Endothelial cell of umbilical vein (primary cell): Measurements from ENCODE around the gene PXMP2.

Experiments
- EZH2 ChIP-seq: IDR thresholded peaks from 2 replicates; pipeline ENCODE4 v1.6.1; 2012; ENCODE audit warnings: borderline replicate concordance, low read depth, mild to moderate bottlenecking, moderate library complexity, low read length, inconsistent platforms; ENCODE audit not compliant: severe bottlenecking
- FOS ChIP-seq: IDR thresholded peaks from 2 replicates; pipeline ENCODE4 v1.6.1; 2011; ENCODE audit warnings: mild to moderate bottlenecking, low read length, moderate library complexity, borderline replicate concordance; ENCODE audit not compliant: insufficient read depth
- GATA2 ChIP-seq: IDR thresholded peaks from 2 replicates; pipeline ENCODE4 v1.7.0; 2011; ENCODE audit warnings: low read depth, mild to moderate bottlenecking, moderate library complexity, mixed read lengths, low read length; ENCODE audit not compliant: insufficient read length, insufficient read depth
- JUN ChIP-seq: IDR thresholded peaks from 2 replicates; pipeline ENCODE4 v1.6.1; 2011; ENCODE audit warnings: borderline replicate concordance, low read depth; ENCODE audit not compliant: insufficient read length, insufficient read depth
- MAX ChIP-seq: IDR thresholded peaks from 2 replicates; pipeline ENCODE4 v1.6.1; 2011; ENCODE audit not compliant: insufficient read depth, insufficient read length
- MYC ChIP-seq: IDR thresholded peaks from one replicate; pipeline ENCODE4 v1.6.1; 2011; ENCODE audit warnings: mild to moderate bottlenecking, low read depth, low read length
- POLR2A ChIP-seq: IDR thresholded peaks from 2 replicates; pipeline ENCODE4 v1.6.1; 2012; ENCODE audit warnings: low read depth, mild to moderate bottlenecking, control low read depth, low read length
- POLR2AphosphoS5 ChIP-seq: IDR thresholded peaks from 2 replicates; pipeline ENCODE4 v1.6.1; 2012; ENCODE audit warnings: low read depth, mild to moderate bottlenecking, control low read depth, low read length, moderate library complexity; ENCODE audit not compliant: insufficient read depth
- TF ChIP-seq, protein P1 (sequence below), 2 donors: IDR thresholded peaks; 1 replicate in 1 of 2; 2 replicates in 1 of 2; pipeline ENCODE4 v1.5.1; 2011; ENCODE audit warnings: low read length in 2 of 2, mild to moderate bottlenecking in 2 of 2, moderate library complexity in 2 of 2, control low read depth in 1 of 2, inconsistent platforms in 1 of 2, low read depth in 1 of 2; ENCODE audit not compliant: insufficient read depth in 1 of 2; ENCODE audit errors: extremely low read depth in 1 of 2

GRCh38 chr12:132717011-132717410 is 29.6 kb downstream of the PXMP2 start:
- TF ChIP-seq, protein P1, sequence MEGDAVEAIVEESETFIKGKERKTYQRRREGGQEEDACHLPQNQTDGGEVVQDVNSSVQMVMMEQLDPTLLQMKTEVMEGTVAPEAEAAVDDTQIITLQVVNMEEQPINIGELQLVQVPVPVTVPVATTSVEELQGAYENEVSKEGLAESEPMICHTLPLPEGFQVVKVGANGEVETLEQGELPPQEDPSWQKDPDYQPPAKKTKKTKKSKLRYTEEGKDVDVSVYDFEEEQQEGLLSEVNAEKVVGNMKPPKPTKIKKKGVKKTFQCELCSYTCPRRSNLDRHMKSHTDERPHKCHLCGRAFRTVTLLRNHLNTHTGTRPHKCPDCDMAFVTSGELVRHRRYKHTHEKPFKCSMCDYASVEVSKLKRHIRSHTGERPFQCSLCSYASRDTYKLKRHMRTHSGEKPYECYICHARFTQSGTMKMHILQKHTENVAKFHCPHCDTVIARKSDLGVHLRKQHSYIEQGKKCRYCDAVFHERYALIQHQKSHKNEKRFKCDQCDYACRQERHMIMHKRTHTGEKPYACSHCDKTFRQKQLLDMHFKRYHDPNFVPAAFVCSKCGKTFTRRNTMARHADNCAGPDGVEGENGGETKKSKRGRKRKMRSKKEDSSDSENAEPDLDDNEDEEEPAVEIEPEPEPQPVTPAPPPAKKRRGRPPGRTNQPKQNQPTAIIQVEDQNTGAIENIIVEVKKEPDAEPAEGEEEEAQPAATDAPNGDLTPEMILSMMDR (IDR thresholded peaks at IDR 0.05; ENCODE audit: extremely low read depth in 1 of 2, insufficient read depth in 1 of 2, low read depth in 1 of 2, low read length in 2 of 2), result no peak
- TF ChIP-seq POLR2A, result no peak
- no peak for TF ChIP-seq POLR2AphosphoS5
- no peak for TF ChIP-seq EZH2
- TF ChIP-seq GATA2, result no peak
- no peak for TF ChIP-seq MAX
- TF ChIP-seq FOS, result no peak
- TF ChIP-seq MYC, result no peak
- TF ChIP-seq JUN, result no peak
